Renal cortex interstitium (tissue), 3 donors: ENCODE measurements around the gene KRT76. TPM values are rescaled to one million over a fixed set of nuclear protein-coding genes. Genes with fewer than 3 reads are reported as not detected.

ENCODE experiments used
- polyA plus RNA-seq, 3 donors: library from polyadenylated mRNA; unstranded; fragments of 120-200 nt; gene quantifications; one replicate each; pipeline ENCODE4 v1.2.1, GENCODE V29; 2013; ENCODE audit not compliant: insufficient read length in 3 of 3

KRT76 gene
- polyA plus RNA-seq, 3 donors: not detected

Other genes starting within 250 kb of the KRT76 start
- not detected for gene KRT71, start 224.2 kb downstream of the KRT76 start, polyA plus RNA-seq
- not detected for gene KRT74, start 203.5 kb downstream of the KRT76 start, polyA plus RNA-seq
- under 1 TPM in 1 of 3 donors, not detected in 2; 0.12 TPM for gene KRT72, start 175.9 kb downstream of the KRT76 start, polyA plus RNA-seq
- under 1 TPM in 1 of 3 donors, not detected in 2; 0.04 TPM for gene KRT73, start 158.8 kb downstream of the KRT76 start, polyA plus RNA-seq
- not detected for gene KRT2, start 125.1 kb downstream of the KRT76 start, polyA plus RNA-seq
- gene KRT1, start 96.9 kb downstream of the KRT76 start, polyA plus RNA-seq: under 1 TPM; 0.06 to 0.26 (median 0.11) TPM
- not detected for gene KRT77, start 73.8 kb downstream of the KRT76 start, polyA plus RNA-seq
- not detected for gene KRT3, start 18.8 kb upstream of the KRT76 start, polyA plus RNA-seq
- under 1 TPM; 0.20 to 0.81 (median 0.65) TPM for gene KRT4, start 36.8 kb upstream of the KRT76 start, polyA plus RNA-seq
- gene KRT79, start 57.0 kb upstream of the KRT76 start, polyA plus RNA-seq: not detected
- not detected for gene KRT78, start 71.6 kb upstream of the KRT76 start, polyA plus RNA-seq
- gene KRT8, start 127.7 kb upstream of the KRT76 start, polyA plus RNA-seq: 100 to 1,000 TPM; 202 to 286 (median 204) TPM
- 100 to 1,000 TPM; 159 to 228 (median 161) TPM for gene KRT18, start 171.8 kb upstream of the KRT76 start, polyA plus RNA-seq
- 100 to 1,000 TPM; 472 to 507 (median 487) TPM for gene EIF4B, start 229.1 kb upstream of the KRT76 start, polyA plus RNA-seq